Activated naive CD8-positive, alpha-beta T cell (primary cell): ENCODE results near the gene STX8.

Experiments
- H3K27ac Mint-ChIP-seq: one replicate; pipeline ENCODE4 v1.8.0; 2021; ENCODE audit warnings: mixed read lengths
- H3K27me3 Mint-ChIP-seq: one replicate; pipeline ENCODE4 v1.8.0; 2021; ENCODE audit warnings: mixed read lengths
- H3K36me3 Mint-ChIP-seq: one replicate; pipeline ENCODE4 v1.8.0; 2021; ENCODE audit warnings: mixed read lengths
- H3K4me1 Mint-ChIP-seq: one replicate; pipeline ENCODE4 v1.8.0; 2021; ENCODE audit warnings: low read depth, mixed read lengths
- H3K4me3 Mint-ChIP-seq: one replicate; pipeline ENCODE4 v1.8.0; 2021; ENCODE audit warnings: mild to moderate bottlenecking, mixed read lengths
- H3K9me3 Mint-ChIP-seq: one replicate; pipeline ENCODE4 v1.8.0; 2021; ENCODE audit warnings: low read depth, mixed read lengths

STX8 gene

DNA sequence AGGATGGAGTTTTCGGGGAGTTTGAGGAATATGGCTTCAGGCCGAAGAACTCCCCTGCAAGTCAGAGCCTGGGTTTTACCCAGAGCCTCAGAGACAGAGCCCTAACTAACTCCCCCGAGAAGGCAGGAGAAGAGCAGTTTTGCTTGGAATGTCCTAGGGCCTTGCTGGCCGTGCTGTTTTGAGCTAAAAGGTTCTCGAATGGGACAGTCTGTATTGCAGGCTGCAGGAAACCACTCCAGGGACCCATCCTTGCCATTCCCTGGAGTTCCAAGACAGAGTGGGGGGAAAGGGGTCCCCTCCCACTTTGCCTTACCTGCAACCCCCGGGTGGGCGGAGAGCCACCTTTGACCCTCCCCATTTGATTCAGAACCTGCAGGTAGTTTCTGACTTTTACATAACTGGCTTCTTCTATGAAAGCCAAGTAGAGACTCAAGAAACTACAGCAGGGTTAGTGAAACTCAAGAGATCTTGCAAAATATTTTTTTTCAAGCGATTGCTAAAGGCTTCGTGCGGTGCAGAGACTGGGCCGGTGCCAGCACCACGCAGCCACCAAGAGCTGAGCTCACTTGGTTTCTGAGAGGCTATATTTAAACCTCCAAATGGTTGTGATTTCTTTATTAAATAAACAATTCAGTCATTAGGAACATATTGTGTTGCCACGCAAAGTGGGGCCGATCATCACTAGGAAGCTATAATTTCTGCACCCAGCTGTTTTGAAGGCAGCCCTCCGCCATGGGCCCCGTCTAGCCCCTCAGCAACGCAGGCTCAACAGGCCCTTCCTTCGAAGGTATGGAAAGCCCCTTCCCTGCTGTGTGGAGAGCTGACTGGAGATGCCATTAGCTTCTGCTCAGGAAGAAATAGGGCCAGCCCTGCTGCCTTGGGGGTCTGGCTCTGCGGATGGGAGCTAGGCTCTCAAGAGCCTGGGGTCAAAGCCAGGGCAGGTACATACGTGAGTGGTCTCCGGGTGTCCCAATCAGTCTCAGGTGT is 331.3 kb downstream of the STX8 start:
- no peaks in the 10 kb centered on the region for H3K27me3 Mint-ChIP-seq
- no peak overlapping the region for H3K4me3 Mint-ChIP-seq
- H3K27ac Mint-ChIP-seq, result no peak overlapping the region
- peaks cover 3% of the 10 kb centered on the region for H3K36me3 Mint-ChIP-seq
- H3K4me1 Mint-ChIP-seq, result peaks cover 3% of the 10 kb centered on the region
- H3K9me3 Mint-ChIP-seq, result no peaks in the 10 kb centered on the region

DNA sequence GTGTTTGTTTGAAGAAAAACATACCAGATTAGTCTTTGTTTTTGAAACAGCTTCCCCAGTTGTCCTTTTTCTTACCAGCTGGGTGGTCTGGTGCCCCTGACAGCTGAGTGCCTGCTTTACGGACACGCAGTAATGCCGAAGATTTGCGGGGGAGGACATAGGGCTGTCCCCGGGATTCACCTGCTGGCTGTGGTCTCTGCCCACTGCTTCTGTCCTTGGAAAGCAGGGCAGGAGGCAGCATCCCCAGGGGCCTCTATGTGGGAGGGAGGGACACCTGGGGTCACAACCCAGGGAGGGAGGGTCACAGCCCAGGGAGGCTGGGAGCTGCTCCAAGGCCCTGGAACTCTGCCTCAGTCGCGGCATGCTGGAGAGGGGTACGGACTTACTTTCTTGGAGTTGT is 332.6 kb downstream of the STX8 start:
- H3K27me3 Mint-ChIP-seq, result peaks cover 2% of the 10 kb centered on the region
- H3K36me3 Mint-ChIP-seq, result no peaks in the 10 kb centered on the region
- H3K4me3 Mint-ChIP-seq, result no peak overlapping the region
- no peaks in the 10 kb centered on the region for H3K9me3 Mint-ChIP-seq
- H3K4me1 Mint-ChIP-seq, result peaks cover 9% of the 10 kb centered on the region
- no peak overlapping the region for H3K27ac Mint-ChIP-seq

DNA sequence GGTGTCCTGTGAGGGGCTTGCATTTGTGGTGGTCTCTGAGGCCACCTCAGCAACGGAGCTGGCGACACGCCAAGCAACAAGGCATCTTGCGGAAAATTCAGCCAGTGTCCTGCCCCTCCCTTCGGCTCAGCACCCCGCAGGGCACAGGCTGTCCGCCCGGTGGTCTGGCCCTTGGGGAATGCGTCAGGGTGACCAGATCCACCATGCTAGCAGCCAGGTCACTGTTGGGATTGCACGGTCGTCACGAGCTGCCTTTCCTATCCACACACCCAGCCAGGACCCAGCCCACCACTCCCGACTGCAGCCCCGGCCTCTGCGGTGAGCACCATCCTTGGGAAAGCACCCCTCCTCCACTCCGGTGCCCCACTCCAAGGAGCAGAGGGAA is 333.1 kb downstream of the STX8 start:
- H3K4me3 Mint-ChIP-seq, result no peak overlapping the region
- peaks cover 2% of the 10 kb centered on the region for H3K27me3 Mint-ChIP-seq
- peaks cover 9% of the 10 kb centered on the region for H3K4me1 Mint-ChIP-seq
- H3K9me3 Mint-ChIP-seq, result no peaks in the 10 kb centered on the region
- H3K36me3 Mint-ChIP-seq, result no peaks in the 10 kb centered on the region
- H3K27ac Mint-ChIP-seq, result no peak overlapping the region

DNA sequence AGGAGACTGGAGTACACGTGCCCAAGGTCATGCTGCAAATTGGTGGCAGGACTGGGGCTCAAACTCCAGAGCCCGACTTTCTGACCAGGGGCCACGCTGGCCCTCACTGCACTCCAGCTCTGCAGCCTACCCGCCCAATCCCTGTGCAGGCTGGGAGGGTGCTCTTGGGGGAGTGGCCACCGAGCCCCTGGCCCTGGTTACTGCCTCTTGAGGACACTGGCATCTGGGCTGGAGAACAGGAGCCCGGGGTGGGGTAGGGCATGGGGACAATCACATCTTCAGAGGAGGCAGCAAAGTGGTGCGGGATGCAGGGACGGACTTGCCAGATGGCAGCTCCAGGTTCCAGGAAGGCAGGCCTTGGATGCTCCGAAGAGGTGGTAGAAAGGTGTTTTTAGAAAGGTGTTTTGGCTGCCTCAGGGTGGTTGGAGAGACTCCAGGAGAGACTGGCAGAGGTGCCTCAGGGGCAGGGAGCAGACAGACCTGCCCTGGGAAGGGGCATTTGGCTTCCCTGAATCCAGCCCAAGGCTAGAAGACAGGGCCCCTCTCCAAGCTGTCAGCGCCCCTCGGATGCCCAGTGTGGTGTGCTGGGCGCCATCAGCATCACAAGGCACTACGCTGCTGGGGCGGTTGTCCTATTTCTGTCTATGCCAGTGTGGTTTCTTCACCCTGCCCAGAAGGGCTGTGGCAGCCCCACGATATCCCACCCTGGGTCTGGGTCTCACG is 333.7 kb downstream of the STX8 start:
- Mint-ChIP-seq H3K27ac (no peak overlapping the region), H3K9me3 (no peaks in the 10 kb centered on the region), H3K4me3 (peak overlapping the region; percentile 44), H3K36me3 (no peaks in the 10 kb centered on the region), H3K27me3 (peaks cover 2% of the 10 kb centered on the region), H3K4me1 (peaks cover 9% of the 10 kb centered on the region)

DNA sequence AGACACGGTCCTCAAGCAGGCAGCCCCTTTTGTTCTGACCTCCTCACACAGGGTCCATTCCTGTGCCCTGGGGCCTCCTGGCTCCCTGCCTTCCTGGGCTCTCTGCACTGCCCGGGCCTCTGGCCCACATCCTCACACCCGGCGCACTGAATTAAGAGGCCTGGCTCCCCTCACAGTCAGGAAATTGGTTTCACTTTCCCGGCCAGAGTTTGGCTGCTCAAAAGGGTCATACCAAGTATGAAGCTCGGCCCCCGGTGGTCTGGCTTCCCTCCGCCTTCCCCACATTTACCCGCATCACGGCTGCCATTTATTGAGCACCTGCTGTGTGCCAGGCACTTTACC is 334.3 kb downstream of the STX8 start:
- Mint-ChIP-seq H3K4me3 (peak overlapping the region; percentile 44), H3K36me3 (no peaks in the 10 kb centered on the region), H3K27me3 (peaks cover 2% of the 10 kb centered on the region), H3K9me3 (no peaks in the 10 kb centered on the region), H3K27ac (no peak overlapping the region), H3K4me1 (peaks cover 9% of the 10 kb centered on the region)

DNA sequence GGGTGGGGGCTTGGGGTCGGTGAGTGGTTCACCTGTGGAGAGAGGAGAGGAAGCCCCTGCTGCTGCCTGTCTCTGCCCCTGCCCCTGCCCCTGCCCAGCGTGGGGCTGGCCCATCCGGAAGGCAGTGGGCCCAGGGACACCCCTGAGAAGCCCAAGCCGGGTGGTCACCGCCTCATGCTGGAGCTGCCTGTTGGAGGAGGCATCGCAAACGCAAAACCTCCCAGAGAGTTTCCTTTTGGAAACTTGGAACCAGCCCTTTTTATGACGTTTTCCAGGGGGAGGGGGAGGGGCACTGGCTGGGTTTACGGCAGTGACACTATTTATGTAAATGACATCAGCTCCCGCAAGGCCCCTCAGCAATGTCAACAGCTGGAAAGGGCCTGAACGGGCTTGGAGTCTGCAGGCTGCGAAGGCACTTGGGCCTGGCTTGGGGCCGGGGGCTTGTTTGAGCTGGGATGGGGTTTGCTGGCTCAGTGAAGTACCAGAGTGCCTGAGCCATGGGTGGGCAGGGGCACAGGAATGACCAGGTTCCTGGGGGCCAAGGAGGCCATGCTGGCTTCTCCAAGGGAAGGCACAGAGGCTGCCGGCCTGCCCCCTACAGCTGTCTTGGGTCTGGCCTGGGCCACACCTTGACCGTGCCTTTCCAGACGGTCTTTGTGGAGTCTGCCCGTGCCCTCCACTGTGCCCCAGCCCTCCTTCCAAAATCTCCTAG is 334.8 kb downstream of the STX8 start:
- Mint-ChIP-seq H3K36me3 (no peaks in the 10 kb centered on the region), H3K27me3 (peaks cover 2% of the 10 kb centered on the region), H3K4me3 (peak overlapping the region; percentile 53), H3K4me1 (peaks cover 9% of the 10 kb centered on the region), H3K27ac (peak overlapping the region; percentile 34), H3K9me3 (no peaks in the 10 kb centered on the region)

DNA sequence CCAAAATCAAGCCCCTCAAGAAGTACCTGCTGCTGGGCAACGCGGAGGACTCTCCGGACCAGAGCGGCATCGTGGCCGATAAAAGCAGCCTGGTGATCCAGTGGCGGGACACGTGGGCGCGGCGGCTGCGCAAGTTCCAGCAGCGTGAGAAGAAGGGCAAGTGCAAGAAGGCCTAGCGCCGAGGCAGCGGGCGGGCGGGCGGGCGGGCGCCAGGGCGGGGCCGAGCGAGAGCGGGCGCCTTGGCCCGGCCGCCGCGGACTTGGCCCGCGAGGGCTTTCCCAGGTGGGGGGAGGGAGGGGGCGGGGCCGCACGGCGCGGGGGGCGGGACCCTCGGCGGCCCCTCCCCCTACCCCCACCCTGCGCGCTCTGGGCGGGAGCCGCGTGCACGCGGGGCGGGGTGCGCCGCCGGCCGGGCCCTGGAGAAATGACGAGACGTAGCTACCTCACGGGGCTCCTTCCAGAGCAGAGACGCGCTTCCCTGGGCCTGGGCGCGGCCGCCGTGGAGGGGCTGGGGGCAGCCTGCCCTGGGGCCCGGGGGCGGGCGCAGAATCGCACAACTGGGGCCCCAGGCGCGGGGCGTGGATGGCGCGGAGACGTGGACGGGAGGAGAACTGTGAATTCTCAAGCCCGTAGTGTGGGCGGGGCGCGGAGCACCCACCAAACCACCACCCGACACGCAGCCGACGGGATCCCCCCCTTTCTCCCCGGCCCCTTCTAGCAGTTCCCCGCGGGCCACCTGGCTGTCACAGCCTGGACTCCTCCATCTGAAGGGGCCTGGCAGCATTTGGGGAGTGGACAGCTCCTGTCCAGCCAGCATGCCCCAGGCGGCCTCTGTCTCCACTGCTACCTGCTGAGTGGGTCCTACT is 335.6 kb downstream of the STX8 start:
- peaks cover 11% of the 10 kb centered on the region for H3K4me1 Mint-ChIP-seq
- H3K27ac Mint-ChIP-seq, result peak overlapping the region; percentile 34
- H3K27me3 Mint-ChIP-seq, result peaks cover 5% of the 10 kb centered on the region
- H3K36me3 Mint-ChIP-seq, result no peaks in the 10 kb centered on the region
- no peaks in the 10 kb centered on the region for H3K9me3 Mint-ChIP-seq
- H3K4me3 Mint-ChIP-seq, result peak overlapping the region; percentile 79

DNA sequence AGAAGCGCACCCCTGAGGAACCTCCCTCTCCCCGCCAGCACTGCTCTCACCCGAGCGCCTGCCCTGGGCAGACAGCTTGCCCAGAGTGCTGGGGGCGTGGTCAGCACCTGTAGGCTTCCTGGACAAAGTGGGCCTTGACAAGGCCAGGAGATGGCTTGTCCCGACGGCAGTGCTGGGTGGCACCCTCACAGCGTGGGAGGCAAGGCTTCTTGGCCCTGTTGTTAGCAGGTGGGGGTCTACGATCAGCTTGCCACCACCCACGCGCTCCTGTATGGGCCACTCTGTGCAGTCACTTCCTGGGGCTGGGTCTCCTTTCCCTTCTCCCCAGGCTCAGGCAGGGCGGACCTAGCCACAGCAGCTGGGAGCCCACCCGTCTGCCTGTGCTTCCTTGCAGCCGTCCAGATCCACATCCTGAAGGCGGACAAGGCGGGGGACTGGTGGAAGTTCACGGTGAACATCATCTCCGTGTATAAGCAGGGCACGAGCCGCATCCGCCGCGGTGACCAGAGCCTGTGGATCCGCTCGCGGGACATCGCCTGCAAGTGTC is 336.3 kb downstream of the STX8 start:
- peaks cover 11% of the 10 kb centered on the region for H3K4me1 Mint-ChIP-seq
- peaks cover 5% of the 10 kb centered on the region for H3K27me3 Mint-ChIP-seq
- H3K36me3 Mint-ChIP-seq, result no peaks in the 10 kb centered on the region
- no peaks in the 10 kb centered on the region for H3K9me3 Mint-ChIP-seq
- H3K27ac Mint-ChIP-seq, result peak overlapping the region; percentile 10
- H3K4me3 Mint-ChIP-seq, result peak overlapping the region; percentile 79

DNA sequence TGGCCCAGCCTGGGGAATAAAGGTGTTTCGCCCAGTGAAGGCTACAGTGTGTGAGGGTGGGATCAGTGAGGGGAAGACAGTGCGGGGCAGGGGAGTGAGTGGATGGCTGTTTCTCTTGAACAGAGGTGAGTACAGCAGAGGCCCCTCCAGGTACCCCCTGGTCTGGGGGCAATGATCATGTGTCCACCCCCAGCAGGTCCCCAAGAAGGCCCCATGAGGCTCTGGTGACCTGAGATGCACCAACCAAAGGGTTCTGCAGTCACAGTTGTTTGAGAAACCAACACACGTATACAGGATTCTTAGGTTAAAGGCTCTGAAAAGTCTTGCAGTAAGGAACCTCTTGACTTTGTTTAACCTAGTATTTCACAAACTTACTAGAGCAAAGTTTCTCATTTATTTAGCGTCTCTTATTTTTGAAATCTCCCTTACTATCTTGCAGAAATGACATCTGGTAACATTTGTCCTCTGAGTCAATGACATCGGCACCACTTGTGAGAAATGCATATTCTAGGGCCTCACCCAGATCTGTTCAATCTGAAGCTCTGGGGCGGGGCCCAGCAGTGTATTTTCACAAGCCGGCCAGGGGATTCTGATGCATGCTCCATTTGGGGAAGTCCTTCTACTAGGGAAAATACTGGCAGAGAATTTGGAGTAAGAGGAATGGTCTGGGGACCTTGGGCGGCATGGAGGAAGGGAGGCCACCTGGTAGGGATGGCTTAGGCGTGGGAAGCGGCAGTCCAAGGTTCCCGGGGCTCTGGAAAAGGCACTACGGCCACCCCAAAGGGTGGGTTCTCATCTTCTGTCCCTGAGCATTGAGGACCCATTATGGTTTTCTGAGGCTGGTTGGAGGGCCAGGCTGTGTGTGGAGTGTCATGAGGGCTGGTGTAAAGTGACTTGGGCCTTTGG is 337.0 kb downstream of the STX8 start:
- Mint-ChIP-seq H3K9me3 (no peaks in the 10 kb centered on the region), H3K27ac (peak overlapping the region; percentile 70)

DNA sequence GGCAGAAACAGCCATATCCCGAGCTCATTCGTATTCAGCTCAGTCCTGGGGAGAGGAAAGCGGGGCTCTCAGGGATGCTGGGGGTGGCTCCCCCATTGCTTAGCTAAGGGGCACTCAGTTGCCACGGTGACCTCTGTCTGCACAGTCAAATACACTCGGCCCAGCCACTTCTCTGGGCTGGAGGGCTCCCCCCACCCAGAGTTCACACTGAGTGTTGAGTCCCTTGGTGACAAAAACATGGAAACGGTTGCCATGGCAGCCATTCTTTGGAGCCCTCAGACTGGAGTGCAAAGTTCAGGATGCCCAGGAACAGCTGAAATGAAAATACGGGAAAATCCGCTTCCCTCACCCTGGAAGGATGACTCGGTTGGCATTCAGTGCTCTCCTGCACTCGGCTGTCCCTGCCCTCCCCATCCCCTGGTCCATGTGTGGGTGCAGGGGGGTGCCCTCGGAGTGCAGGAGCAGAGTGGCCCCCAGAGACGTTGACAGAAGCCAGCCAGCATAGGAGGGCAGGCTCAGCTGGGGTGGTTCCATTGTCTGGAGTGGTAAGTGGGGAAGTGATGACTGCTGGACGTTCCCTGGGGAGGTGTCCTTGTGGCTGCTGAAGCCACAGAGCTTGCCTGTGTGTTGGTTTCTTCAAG is 337.8 kb downstream of the STX8 start:
- no peak overlapping the region for H3K4me3 Mint-ChIP-seq
- H3K27ac Mint-ChIP-seq, result no peak overlapping the region
- peaks cover 5% of the 10 kb centered on the region for H3K27me3 Mint-ChIP-seq
- peaks cover 11% of the 10 kb centered on the region for H3K4me1 Mint-ChIP-seq
- H3K36me3 Mint-ChIP-seq, result no peaks in the 10 kb centered on the region
- H3K9me3 Mint-ChIP-seq, result no peaks in the 10 kb centered on the region

More for the DNA sequence above, 337.0 kb downstream of the STX8 start:
- Mint-ChIP-seq H3K36me3 (no peaks in the 10 kb centered on the region), H3K27me3 (peaks cover 5% of the 10 kb centered on the region), H3K4me1 (peaks cover 11% of the 10 kb centered on the region), H3K4me3 (peak overlapping the region; percentile 79)

DNA sequence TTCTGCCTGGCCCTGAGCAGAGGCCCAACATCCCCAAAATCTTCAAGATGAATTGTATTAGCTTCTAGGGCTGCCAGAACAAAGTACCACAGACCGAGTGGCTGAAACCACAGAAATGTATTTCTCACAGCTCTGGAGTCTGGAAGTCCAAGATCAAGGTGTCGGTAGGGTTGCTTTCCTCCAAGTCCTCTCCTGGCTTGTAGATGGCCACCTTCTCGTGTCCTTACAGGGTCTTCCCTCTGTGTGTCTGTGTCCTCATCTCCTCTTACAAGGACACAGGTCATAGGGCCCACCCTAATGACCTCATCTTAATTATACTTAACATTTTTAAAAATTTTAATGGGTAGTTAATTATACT is 338.6 kb downstream of the STX8 start:
- Mint-ChIP-seq H3K4me1 (peaks cover 11% of the 10 kb centered on the region), H3K27me3 (peaks cover 5% of the 10 kb centered on the region), H3K36me3 (no peaks in the 10 kb centered on the region), H3K27ac (no peak overlapping the region), H3K4me3 (no peak overlapping the region), H3K9me3 (no peaks in the 10 kb centered on the region)

DNA sequence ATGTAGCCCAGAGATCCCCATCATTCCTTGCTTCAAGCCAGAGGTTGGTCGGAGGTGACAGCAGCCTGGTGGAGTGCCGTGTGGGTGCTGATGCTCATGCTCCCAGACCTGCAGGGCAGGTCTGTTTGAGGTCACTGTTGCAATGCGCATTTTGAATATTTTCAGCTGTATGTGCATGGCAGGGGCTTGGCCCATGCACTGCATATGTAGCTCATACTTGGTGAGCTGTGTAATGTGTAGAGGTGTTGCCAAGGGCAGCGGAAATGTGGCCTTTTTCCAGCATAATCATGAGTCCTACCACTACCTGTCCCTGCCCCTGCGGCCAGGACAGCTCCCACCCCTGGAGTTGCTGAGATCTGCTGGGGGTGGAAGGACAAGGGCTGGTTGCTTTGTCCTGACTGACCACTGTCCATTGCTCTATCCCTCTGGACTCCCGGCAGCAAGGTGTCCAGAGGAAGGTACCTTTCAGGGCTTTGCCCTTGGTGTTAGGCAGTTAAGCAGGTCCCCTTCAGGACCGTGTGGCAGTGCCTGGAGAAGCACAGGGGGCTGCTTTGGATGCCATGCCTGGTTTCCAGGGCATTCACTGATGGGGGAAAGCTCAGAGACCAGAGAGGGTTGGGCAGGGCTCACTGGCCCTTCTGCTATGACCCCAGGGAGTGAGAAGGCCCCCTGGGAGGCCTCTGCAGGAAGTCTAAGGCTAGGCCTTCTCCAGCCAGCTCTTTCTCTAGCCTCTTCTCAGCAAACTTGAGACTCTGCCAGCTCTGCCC is 339.2 kb downstream of the STX8 start:
- Mint-ChIP-seq H3K4me1 (peaks cover 10% of the 10 kb centered on the region), H3K27ac (no peak overlapping the region), H3K27me3 (peaks cover 5% of the 10 kb centered on the region), H3K36me3 (no peaks in the 10 kb centered on the region), H3K9me3 (no peaks in the 10 kb centered on the region), H3K4me3 (no peak overlapping the region)
